HG02870 (cell line): ENCODE data around the gene RFX4.

Experiments used
- ATAC-seq: cut with Tn5 transposase; IDR thresholded peaks from one replicate; pipeline ENCODE4 v1.9.1; 2021; ENCODE audit warnings: mild to moderate bottlenecking, moderate library complexity; ENCODE audit not compliant: unreplicated experiment

Gene RFX4

GRCh38 chr12:106582641-106583230 lies at the start of gene RFX4:
Gene RFX4 (plus strand): TSS chr12:106583004. CDS start chr12:106583321, 317 bp downstream.
- no peak for ATAC-seq

DNA sequence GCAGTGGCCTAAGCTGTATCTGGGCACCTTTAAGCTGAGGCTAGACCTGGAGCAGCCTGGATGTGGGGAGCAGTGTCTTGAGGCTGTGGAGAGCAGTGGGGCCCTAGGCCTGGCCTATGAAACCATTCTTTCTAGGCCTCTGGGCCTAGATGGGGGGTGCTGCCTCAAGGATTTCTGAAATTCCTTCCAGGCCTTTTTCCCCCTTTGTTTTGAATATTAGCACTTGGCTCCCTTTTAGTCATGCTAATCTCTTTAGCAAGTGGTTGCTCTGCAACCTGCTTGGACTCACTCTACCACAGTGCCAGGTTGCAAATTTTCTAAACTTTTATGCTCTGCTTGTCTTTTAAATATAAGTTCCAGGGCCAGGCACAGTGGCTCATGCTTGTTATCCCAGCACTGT lies 41.6 kb upstream of the RFX4 start:
- ATAC-seq: no peak

DNA sequence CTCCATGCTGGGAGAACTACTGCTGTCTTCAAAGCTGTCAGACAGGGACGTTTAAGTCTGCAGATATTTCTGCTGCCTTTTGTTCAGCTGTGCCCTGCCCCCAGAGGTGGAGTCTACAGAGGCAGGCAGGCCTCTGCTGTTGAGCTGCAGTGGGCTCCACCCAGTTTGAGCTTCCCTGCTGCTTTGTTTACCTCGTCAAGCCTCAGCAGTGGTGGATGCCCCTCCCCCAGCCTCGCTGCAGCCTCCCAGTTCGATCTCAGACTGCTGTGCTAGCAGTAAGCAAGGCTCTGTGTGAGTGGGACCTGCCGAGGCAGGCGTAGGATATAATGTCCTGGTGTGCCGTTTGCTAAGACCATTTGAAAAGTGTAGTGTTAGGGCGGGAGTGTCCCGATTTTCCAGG lies 31.4 kb upstream of the RFX4 start:
- no peak for ATAC-seq

- ATAC-seq: no peak
Measured at GRCh38 chr12:106552228-106552627, 30.6 kb upstream of the RFX4 start.

- no peak for ATAC-seq
Measured at GRCh38 chr12:106564678-106565329, 18.0 kb upstream of the RFX4 start.

- no peak for ATAC-seq
Measured at GRCh38 chr12:106566771-106567170, 16.0 kb upstream of the RFX4 start.

- no peak for ATAC-seq
Measured at GRCh38 chr12:106573239-106573638, 9.6 kb upstream of the RFX4 start.

GRCh38 chr12:106576848-106577247 lies 6.0 kb upstream of the RFX4 start:
- ATAC-seq: no peak

- ATAC-seq: no peak
Measured at GRCh38 chr12:106580671-106581508, 1.9 kb upstream of the RFX4 start.

DNA sequence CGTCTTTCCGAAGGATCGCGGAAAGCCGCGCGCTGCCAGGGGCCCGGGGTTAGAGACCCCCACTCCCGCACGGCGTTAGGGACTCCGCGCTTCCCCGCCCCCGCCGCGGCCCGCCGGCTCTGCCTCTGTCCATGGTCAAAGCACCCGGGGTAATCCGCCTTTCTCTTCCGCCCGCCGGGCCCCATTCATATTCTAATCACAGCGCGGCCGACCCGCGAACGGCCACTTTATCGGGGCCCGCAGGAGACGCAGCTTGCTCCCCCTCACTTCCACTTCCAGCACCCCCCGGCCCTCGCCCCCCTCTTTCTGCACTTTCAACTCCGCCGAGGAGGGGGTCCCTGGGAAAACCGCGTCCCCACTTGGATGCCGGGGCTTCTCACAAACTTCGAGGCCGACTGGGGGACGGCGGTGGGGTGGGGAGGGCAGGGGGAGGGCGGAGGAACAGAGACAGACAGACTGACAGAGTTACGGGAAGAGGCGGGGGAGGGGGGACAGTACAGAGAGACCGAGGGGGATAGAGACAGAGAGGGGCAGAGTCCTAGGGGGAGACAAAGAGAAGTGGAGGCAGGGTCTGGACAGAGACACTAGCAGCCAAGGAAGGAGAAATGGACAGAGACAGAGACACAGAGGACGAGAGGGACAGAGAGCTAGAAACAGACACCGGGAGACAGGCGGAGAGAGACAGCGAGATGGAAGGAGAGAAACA lies 1.1 kb upstream of the RFX4 start:
- no peak for ATAC-seq

DNA sequence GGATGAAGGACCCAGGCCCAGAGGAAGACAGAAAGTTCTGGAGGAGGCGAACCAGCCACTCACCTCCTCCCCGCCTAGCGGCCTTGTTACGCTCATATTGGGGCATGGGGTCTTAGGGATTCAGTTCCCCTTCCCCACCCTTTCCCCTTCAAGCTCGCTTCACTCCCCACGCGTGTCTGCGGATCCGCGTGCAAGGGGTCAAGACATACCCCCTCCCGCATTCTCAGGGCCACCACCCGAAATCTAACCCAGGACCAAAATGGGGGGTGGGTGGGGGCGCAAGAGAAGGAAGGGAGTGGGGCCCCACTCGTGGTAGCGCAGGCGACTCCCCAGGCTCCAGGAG lies 584 bp upstream of the RFX4 start:
- no peak for ATAC-seq

- ATAC-seq: no peak
Measured at GRCh38 chr12:106583242-106584103, 669 bp downstream of the RFX4 start.

- ATAC-seq: no peak
Measured at GRCh38 chr12:106584104-106585064, 1.6 kb downstream of the RFX4 start.

DNA sequence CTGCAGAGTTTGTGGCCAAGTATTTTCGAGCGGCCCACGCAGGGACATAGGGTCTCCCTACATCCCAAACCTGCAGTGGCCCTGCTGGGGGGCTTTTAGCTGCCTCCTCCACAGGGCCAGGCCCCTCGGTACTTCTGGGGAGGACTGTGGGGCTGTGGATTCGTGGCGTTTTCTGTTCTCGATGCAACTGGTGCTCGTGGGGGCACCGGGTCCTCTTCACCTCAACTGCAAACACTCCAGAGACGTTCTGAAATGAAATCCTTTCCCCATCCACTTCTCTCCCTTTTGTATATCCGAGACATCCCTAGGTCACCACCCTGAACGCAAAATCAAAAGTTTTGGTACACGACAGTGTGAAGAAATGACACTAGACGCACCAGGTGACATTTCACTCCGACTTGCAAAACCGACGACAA lies 2.3 kb downstream of the RFX4 start:
- no peak for ATAC-seq

DNA sequence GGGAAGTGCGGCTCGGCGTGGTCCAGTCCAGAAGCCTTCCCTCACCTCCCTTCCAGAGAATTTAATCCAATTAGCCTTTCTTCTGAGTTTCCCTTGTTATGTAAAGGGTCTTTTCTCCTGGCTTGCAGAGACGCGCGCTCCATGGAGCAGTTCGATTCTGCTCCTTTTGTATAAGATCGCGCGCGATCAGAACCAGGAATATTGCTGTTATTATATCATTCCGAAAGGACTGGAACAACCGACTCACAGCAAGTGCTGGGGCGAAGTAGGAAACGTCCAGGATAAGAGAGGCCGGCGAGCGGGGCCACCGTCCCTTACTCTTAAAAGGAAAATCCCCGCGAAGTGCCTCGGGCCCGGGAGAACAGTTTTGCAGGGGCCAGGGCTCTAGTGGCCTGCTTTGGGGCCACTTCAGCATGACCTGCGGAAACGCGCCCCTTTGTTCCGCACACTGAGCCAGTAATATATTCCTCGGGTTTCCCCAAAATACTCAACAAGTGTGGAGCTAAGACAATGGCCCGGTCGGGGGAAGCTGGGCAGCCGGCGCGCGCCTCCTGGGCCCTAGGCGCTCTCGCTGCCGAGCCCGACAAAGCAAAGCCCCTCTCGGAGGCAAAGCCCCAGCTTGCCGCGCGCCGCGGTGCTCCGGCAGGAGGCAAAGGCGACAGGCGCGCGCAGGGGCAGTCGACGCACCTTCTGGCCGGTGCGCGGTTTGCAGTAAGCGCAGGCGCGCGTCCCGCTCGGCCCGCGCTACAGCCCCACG lies 2.9 kb downstream of the RFX4 start:
- no peak for ATAC-seq

DNA sequence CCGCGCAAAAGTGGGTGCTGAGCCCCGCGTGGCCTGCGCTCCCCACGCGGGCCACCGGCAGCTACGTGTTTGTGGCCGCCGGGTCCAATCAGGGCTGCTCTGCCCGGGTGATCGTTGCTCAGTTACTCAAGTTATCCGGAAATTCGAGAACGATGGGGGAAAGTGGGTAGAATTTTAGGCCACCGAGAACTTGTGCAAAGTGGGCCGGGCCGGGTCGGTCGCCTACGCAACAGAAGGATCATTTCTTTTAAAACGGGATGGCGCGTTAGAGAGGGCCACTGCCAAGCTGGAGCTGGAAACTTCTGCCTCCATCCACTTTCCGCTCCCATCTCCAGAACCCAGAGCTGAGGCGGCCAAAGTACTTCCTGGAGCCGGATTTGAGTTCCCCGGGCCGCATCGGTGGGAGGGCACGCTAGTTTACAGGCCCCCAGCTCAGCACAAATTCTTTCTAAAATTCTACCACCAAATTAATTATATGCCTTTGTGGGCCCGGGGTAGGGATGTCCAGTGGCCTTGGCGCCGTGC lies 3.5 kb downstream of the RFX4 start:
- no peak for ATAC-seq

- no peak for ATAC-seq
Measured at GRCh38 chr12:106586803-106587684, 4.2 kb downstream of the RFX4 start.
